ENCODE measurements around the gene BCL2L1. TPM values are rescaled to one million over a fixed set of nuclear protein-coding genes. Genes with fewer than 3 reads are reported as not detected.

The BCL2L1 gene
- polyA plus RNA-seq, 1 of the 3 experiments (the other 2 are of a cell fraction) = 99.9 TPM

- WGBS (ENCODE audit: low lambda C conversion rate) = 73% methylated on average over 2 of the region's 2 CpGs
- Histone ChIP-seq H3K4me1 (ENCODE audit: control insufficient read depth in 1 of 2, insufficient read depth in 2 of 2, low read depth in 1 of 2, low read length in 1 of 2) (peaks cover 8 to 24% of the 10 kb centered on the region in 2 experiments; a peak in 3 of 4 replicates), H3K79me2 (ENCODE audit: insufficient read depth) (peaks cover 100% of the 10 kb centered on the region), H3K9ac (no peak overlapping the region), H3K9me2 (no peaks in the 10 kb centered on the region), H4K20me1 (ENCODE audit: insufficient read depth) (no peaks in the 10 kb centered on the region), H3K4me2 (no peak overlapping the region), H3K27me3 (ENCODE audit: insufficient read depth) (no peaks in the 10 kb centered on the region), H3K9me3 (no peaks in the 10 kb centered on the region), H3K4me3 (ENCODE audit: low read depth in 2 of 2, low read length in 1 of 2) (no peak overlapping the region), H2AFZ (ENCODE audit: low read depth) (no peak overlapping the region), H3K36me3 (replicated peaks in 1 of 2; ENCODE audit: control insufficient read depth in 1 of 2, insufficient read depth in 2 of 2, low read length in 1 of 2) (peaks cover 45 to 54% of the 10 kb centered on the region in 2 experiments), H3K27ac (ENCODE audit: low read depth in 2 of 2, low read length in 1 of 2) (peak overlapping the region in 1 of 2 experiments; percentile 80; a peak in 2 of 4 replicates), H3F3A (replicated peaks; ENCODE audit: insufficient read depth) (peaks cover 35% of the 10 kb centered on the region)
- POLR2A ChIA-PET = no interaction called here
- no peak for DNase-seq
- TF ChIP-seq RCOR1 (IDR thresholded peaks at IDR 0.05; ENCODE audit: low read length) (no peak), TCF12 (IDR thresholded peaks at IDR 0.05) (no peak), FOXJ3 (CRISPR knock-in tag; IDR thresholded peaks at IDR 0.05) (no peak), USF1 (IDR thresholded peaks at IDR 0.05; ENCODE audit: borderline replicate concordance, low read depth) (no peak), CTCF (IDR thresholded peaks at IDR 0.05) (no peak), USF2 (IDR thresholded peaks at IDR 0.05; ENCODE audit: borderline replicate concordance, low read depth, low read length) (no peak), TAF1 (IDR thresholded peaks at IDR 0.05; ENCODE audit: borderline replicate concordance, low read depth, low read length) (no peak), SIN3A (IDR thresholded peaks at IDR 0.05; ENCODE audit: borderline replicate concordance, low read depth, low read length) (no peak), ZBTB33 (IDR thresholded peaks at IDR 0.05; ENCODE audit: borderline replicate concordance, low read depth) (no peak), EP300 (IDR thresholded peaks at IDR 0.05; ENCODE audit: borderline replicate concordance in 1 of 2, low read depth in 1 of 2, low read length in 1 of 2) (no peak), RFX5 (IDR thresholded peaks at IDR 0.05; ENCODE audit: low read length) (no peak), NRF1 (IDR thresholded peaks at IDR 0.05; ENCODE audit: low read depth, low read length) (no peak), NFIC (IDR thresholded peaks at IDR 0.05; ENCODE audit: borderline replicate concordance) (no peak), CHD2 (IDR thresholded peaks at IDR 0.05; ENCODE audit: low read length, partially characterized antibody) (no peak), MXI1 (IDR thresholded peaks at IDR 0.05; ENCODE audit: low read depth, low read length) (no peak)
- CTCF ChIA-PET = interaction anchor here (0.6 to 4.6 kb wide), 3 partner anchors 16 to 1112 kb away, joined by 3 to 18 read pairs (median 3); partner anchors contain the start of gene BCL2L1
Measured at GRCh38 chr20:31706607-31707257, 15.9 kb downstream of the BCL2L1 start.

All from SK-N-SH (cell line).